Testis (tissue), 3 donors: ENCODE data around the gene RFK. TPM values are rescaled to one million over a fixed set of nuclear protein-coding genes. Genes with fewer than 3 reads are reported as not detected.

Experiments
- DNase-seq: peaks from one replicate; pipeline ENCODE4 v3.0.0-alpha.2; 2019
- H3K27ac ChIP-seq, 2 donors: fragments of 200-600 bp; sonication (generic); one replicate each; pipeline ENCODE4 v1.5.1; 2019
- H3K27me3 ChIP-seq: fragments of 200-600 bp; sonication (generic); one replicate; pipeline ENCODE4 v1.5.1; 2019
- H3K36me3 ChIP-seq: fragments of 200-600 bp; sonication (generic); one replicate; pipeline ENCODE4 v1.5.1; 2017; ENCODE audit warnings: low read depth; ENCODE audit errors: missing control alignments
- H3K4me1 ChIP-seq: fragments of 200-600 bp; sonication (generic); one replicate; pipeline ENCODE4 v1.5.1; 2019
- H3K4me3 ChIP-seq, 2 donors: fragments of 200-600 bp; sonication (generic); one replicate each; pipeline ENCODE4 v1.5.1; 2017 to 2019
- H3K9me3 ChIP-seq: fragments of 200-600 bp; sonication (generic); one replicate; pipeline ENCODE4 v1.5.1; 2017
- POLR2A ChIP-seq: fragments of 450-650 bp; IDR thresholded peaks from one replicate; pipeline ENCODE4 v1.6.1; 2017; ENCODE audit warnings: antibody characterized with exemption, mild to moderate bottlenecking, moderate library complexity
- WGBS, 2 donors: methylation state at CpG; one replicate each; pipeline ENCODE4 v1.1.5; 2018; 5-methylcytosine and 5-hydroxymethylcytosine counted together
- intact Hi-C: fragments of 100-400 bp; cut with DNase I; formaldehyde crosslinking; loops from one replicate; pipeline ENCODE4 v1.15.1; 2023; ENCODE audit warnings: low total_unique reads
- polyA plus RNA-seq: library from polyadenylated mRNA; stranded (reverse); fragments of 350-450 nt; fragmentation: Illumina TruSeq; extraction: RNeasy Lipid Tissue Mini Kit (QIAGEN cat#74804); gene quantifications from one replicate; pipeline ENCODE4 v1.2.3, GENCODE V29; 2014; ENCODE audit warnings: low read depth, low replicate concordance; ENCODE audit not compliant: insufficient read depth
- total RNA-seq, 2 donors: library from RNA; depleted of rRNA; stranded (reverse); fragments of >200 nt; gene quantifications; one replicate each; pipeline ENCODE4 v1.2.3, GENCODE V29; 2016
- TF ChIP-seq, protein P1 (sequence below), 3 experiments: fragments of 450-650 bp in 2 of 3; fragments of 200-600 bp in 1 of 3; sonication (generic) in 1 of 3; IDR thresholded peaks; one replicate each; pipeline ENCODE4 v1.5.1; 2016 to 2019; ENCODE audit warnings: antibody characterized with exemption in 3 of 3, mild to moderate bottlenecking in 2 of 3, moderate library complexity in 1 of 3

The RFK gene
- total and polyA plus RNA-seq, 3 donors from 2014 or later: 39.3 to 69.7 (median 41.8) TPM

DNA sequence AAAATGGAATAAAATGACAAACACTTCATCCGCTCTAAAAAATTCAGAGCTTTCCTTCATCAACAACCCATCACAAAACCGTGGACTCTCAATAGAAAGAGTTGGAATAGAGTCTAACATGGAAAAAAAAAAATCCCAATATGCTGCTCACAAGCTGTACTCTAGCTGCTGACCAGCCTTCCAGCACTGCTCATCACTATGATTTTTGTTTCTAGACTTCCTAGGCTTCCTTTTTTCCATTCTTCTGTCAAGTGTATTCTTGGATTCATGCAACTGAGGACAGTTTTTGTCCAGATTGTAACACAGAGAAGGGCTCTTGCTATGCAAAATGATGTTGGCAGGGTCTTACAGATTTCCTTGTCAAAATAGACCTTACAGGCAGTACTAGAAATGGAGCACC is 34.5 kb downstream of the RFK start:
- Histone ChIP-seq H3K9me3 (no peaks in the 10 kb centered on the region), H3K36me3 (no peaks in the 10 kb centered on the region), H3K27ac (no peak overlapping the region), H3K4me1 (no peaks in the 10 kb centered on the region), H3K27me3 (no peaks in the 10 kb centered on the region), H3K4me3 (no peak overlapping the region)
- DNase-seq: no peak
- intact Hi-C loops: no loop called here
- WGBS, 2 donors: 72 to 77% methylated on average over 2 of the region's 2 CpGs
- no peak for TF ChIP-seq POLR2A
- TF ChIP-seq, protein P1, sequence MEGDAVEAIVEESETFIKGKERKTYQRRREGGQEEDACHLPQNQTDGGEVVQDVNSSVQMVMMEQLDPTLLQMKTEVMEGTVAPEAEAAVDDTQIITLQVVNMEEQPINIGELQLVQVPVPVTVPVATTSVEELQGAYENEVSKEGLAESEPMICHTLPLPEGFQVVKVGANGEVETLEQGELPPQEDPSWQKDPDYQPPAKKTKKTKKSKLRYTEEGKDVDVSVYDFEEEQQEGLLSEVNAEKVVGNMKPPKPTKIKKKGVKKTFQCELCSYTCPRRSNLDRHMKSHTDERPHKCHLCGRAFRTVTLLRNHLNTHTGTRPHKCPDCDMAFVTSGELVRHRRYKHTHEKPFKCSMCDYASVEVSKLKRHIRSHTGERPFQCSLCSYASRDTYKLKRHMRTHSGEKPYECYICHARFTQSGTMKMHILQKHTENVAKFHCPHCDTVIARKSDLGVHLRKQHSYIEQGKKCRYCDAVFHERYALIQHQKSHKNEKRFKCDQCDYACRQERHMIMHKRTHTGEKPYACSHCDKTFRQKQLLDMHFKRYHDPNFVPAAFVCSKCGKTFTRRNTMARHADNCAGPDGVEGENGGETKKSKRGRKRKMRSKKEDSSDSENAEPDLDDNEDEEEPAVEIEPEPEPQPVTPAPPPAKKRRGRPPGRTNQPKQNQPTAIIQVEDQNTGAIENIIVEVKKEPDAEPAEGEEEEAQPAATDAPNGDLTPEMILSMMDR (IDR thresholded peaks at IDR 0.05): no peak

DNA sequence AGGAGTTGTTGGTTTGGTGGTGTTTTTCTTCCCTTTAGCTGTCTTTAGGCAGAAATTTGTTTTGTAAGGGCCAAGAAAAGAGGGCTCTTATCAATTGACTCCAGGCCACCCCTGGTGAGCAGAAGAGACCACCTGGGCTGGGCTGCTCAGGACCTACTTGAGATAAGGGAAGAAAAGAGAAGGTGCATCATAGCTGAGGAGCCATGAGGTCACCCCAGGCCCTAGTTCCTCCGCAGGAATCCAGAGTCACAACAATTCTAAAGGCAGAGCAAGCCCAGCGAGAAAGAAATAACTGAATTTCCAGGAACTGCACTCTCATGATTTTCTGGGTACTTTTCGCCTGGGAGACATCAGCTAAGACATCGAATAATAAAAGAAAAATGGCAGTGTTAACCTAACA is 34.9 kb downstream of the RFK start:
- WGBS, 2 donors: 85 to 90% methylated on average over 4 of the region's 4 CpGs
- intact Hi-C loops: no loop called here
- no peaks in the 10 kb centered on the region for H3K27me3 ChIP-seq

DNA sequence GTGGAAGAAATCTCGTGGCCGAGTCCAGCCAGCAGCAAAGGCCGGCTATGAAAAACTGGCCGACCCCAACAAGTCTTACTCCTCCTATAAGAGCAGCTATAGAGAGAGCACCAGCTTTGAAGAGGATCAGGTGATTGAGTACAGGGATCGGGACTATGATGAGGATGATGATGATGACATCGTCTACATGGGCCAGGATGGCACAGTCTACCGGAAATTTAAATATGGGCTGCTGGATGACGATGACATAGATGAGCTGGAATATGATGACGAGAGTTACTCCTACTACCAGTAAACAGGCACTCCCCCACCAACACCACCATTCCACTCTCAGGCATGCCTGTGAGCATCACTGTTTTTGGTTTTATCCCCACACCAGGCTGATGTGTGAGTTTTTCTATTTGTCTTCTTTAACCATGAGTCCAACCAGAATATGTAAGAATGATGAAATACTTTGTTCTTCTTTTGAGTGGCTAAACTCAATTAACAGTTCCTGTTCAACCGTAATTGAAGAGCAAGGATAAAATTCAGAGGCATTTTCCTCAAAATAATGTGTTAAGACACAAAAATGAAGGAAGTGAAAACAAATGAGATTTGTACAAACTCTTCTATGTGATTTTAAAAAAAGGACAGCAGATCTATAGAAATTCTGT is 35.5 kb downstream of the RFK start:
- TF ChIP-seq, protein P1 (IDR thresholded peaks at IDR 0.05): no peak
- no peak overlapping the region for H3K4me3 ChIP-seq
- H3K9me3 ChIP-seq: no peaks in the 10 kb centered on the region
- no peaks in the 10 kb centered on the region for H3K36me3 ChIP-seq
- intact Hi-C loops: no loop called here
- no peak for DNase-seq
- no peaks in the 10 kb centered on the region for H3K27me3 ChIP-seq
- 89 to 94% methylated on average over 10 of the region's 10 CpGs for WGBS, 2 donors
- no peak overlapping the region for H3K27ac ChIP-seq
- H3K4me1 ChIP-seq: no peaks in the 10 kb centered on the region

More for the DNA sequence above, 34.9 kb downstream of the RFK start:
- Histone ChIP-seq H3K9me3 (no peaks in the 10 kb centered on the region), H3K36me3 (no peaks in the 10 kb centered on the region), H3K4me1 (no peaks in the 10 kb centered on the region), H3K4me3 (no peak overlapping the region), H3K27ac (no peak overlapping the region)
- TF ChIP-seq, protein P1 (IDR thresholded peaks at IDR 0.05): no peak
- TF ChIP-seq POLR2A: no peak
- no peak for DNase-seq

DNA sequence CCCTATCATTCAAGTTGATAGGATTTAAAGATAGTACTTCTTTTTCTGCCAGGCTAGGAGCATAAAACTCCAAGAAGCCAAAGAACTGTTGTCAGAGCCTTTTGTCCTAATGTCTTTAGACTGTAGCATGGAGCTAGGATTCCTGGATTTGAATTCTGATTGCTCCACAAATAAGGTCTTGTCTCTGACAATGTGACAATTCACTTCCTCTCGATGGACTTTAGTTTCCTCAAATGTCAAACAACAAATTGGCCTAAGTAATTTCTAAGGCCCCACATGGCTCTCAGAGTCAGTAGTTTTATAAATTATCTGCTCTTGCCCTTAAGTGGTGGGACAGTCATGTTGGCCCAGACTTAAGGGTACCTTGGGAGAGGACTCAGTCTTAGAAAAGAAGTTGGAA is 36.7 kb downstream of the RFK start:
- WGBS, 2 donors: 60 to 91% methylated on average over 1 of the region's 1 CpG
- TF ChIP-seq POLR2A: no peak
- TF ChIP-seq, protein P1 (IDR thresholded peaks at IDR 0.05): no peak
- H3K36me3 ChIP-seq: no peaks in the 10 kb centered on the region
- H3K9me3 ChIP-seq: no peaks in the 10 kb centered on the region
- intact Hi-C loops: no loop called here
- no peaks in the 10 kb centered on the region for H3K27me3 ChIP-seq
- DNase-seq: no peak
- no peak overlapping the region for H3K27ac ChIP-seq
- no peak overlapping the region for H3K4me3 ChIP-seq
- H3K4me1 ChIP-seq: no peaks in the 10 kb centered on the region

DNA sequence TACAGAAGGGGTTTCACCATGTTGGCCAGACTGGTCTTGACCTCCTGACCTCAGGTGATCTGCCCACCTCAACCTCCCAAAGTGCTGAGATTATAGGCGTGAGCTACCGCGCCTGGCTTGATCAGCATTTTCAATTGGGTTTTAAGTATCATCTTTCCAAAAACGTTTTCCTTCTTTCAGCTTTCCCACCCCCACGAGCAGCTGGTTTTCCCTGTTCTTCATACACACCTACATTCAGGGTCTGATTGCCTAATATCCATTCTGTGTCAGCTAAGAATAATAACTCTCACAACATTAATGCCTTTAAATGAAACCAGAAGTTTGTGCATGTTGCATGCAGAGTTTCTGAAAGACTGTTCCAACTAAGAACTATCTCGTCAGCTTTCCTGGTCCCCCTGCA is 38.3 kb downstream of the RFK start:
- DNase-seq: no peak
- 79 to 82% methylated on average over 6 of the region's 6 CpGs for WGBS, 2 donors
- H3K36me3 ChIP-seq: no peaks in the 10 kb centered on the region
- intact Hi-C loops: no loop called here
- no peaks in the 10 kb centered on the region for H3K27me3 ChIP-seq
- no peak overlapping the region for H3K27ac ChIP-seq
- TF ChIP-seq, protein P1 (IDR thresholded peaks at IDR 0.05): no peak
- no peak for TF ChIP-seq POLR2A
- no peak overlapping the region for H3K4me3 ChIP-seq
- H3K4me1 ChIP-seq: no peaks in the 10 kb centered on the region
- H3K9me3 ChIP-seq: no peaks in the 10 kb centered on the region
